Measurements from ENCODE around the gene CCL5.

DNA sequence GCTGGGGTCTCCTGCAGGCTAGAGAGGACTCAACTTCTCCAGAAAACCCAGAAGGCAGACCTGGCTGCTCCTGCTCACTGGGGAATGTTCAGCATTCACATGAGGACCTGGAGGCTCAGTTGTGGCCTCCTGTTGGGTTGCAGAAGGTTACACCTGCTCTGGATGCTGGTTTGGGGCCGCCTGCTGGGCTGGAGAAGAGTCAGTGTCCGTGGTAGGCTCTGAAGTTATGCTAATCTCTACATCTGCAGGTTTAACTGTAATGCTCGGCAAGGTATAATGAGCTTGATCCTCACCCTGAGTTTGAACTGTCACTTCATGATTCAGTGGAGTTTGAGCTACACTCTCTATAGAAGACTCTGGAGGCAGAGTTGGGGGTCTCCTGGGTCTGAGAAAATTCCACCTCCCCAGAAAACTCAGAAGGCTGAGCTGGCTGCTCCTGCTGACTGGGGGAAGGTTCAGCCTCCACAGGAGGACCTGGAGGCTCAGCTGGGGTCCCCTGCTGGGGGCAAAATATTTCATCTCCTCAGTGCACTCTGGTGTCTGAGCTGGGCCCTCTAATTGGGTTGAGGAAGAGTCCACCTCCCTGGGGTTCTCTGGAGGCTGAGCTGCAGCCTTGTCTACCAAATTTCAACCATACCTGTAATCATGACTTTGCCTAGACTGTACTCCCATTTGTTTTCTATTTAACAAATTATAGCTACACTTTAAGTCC is 26.9 kb upstream of the CCL5 start:
- TF ChIP-seq, protein P1, sequence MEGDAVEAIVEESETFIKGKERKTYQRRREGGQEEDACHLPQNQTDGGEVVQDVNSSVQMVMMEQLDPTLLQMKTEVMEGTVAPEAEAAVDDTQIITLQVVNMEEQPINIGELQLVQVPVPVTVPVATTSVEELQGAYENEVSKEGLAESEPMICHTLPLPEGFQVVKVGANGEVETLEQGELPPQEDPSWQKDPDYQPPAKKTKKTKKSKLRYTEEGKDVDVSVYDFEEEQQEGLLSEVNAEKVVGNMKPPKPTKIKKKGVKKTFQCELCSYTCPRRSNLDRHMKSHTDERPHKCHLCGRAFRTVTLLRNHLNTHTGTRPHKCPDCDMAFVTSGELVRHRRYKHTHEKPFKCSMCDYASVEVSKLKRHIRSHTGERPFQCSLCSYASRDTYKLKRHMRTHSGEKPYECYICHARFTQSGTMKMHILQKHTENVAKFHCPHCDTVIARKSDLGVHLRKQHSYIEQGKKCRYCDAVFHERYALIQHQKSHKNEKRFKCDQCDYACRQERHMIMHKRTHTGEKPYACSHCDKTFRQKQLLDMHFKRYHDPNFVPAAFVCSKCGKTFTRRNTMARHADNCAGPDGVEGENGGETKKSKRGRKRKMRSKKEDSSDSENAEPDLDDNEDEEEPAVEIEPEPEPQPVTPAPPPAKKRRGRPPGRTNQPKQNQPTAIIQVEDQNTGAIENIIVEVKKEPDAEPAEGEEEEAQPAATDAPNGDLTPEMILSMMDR (IDR thresholded peaks at IDR 0.05), result no peak
- TF ChIP-seq RFX5 (IDR thresholded peaks at IDR 0.05) (no peak), ZNF302 (CRISPR knock-in tag; IDR thresholded peaks at IDR 0.05) (no peak), FOXS1 (CRISPR knock-in tag; IDR thresholded peaks at IDR 0.05) (no peak)

All from A549 (cell line).